HG03439 (cell line): Measurements from ENCODE around the gene ZCCHC17.
"Not testable (repeated sequence)": the region's sequence is repeated elsewhere in the genome, so short reads cannot be mapped to it uniquely, and the experiment has no call there.

Source experiments
- ATAC-seq: cut with Tn5 transposase; IDR thresholded peaks from one replicate; pipeline ENCODE4 v1.9.1; 2021; ENCODE audit warnings: mild to moderate bottlenecking, moderate library complexity; ENCODE audit not compliant: unreplicated experiment

Gene ZCCHC17

GRCh38 chr1:31368611-31369107 lies 71.8 kb downstream of the ZCCHC17 start:
- no peak for ATAC-seq

DNA sequence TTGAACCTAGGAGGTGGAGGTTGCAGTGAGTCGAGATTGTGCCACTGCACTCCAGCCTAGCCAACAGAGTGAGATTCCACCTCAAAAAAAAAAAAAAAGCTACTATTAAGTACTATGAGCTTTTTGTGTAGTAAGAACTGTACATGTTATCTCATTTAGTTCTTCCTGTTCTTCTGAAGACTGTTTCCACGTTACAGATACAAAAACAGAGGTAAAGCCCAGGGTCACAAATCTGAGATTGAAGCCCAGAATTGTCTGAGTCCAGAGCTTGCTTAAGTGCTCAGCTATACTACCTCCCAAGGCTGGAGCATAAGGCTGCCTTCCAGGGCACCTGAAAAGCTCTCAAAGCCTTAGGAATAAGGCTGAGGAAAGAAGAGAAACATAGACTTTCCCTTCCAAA lies 73.2 kb downstream of the ZCCHC17 start:
- no peak for ATAC-seq

DNA sequence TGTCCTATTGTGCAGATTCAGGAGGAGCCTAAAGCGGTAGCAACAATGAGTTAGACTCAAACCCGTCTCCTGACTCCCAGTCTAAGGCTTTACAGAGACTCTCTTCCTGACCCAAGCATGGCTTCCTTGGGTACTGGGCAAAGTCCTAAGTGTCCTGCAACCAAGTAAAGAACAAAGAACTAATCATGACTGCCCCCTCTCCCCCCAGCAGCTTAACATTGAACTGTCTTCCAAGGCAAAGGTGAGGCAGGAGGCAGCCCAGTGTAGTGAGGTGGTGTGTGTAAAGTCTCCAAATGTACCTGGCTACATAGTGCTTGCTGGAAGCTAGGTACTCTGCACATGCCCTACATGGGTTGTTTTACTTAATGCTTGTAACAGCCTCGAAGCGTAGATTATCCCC lies 73.7 kb downstream of the ZCCHC17 start:
- ATAC-seq = no peak

- ATAC-seq = no peak
Observed at GRCh38 chr1:31371121-31371959, 74.5 kb downstream of the ZCCHC17 start.

- ATAC-seq = no peak
Observed at GRCh38 chr1:31372051-31372450, 75.2 kb downstream of the ZCCHC17 start.

- ATAC-seq = no peak
Observed at GRCh38 chr1:31372751-31373055, 75.9 kb downstream of the ZCCHC17 start.

DNA sequence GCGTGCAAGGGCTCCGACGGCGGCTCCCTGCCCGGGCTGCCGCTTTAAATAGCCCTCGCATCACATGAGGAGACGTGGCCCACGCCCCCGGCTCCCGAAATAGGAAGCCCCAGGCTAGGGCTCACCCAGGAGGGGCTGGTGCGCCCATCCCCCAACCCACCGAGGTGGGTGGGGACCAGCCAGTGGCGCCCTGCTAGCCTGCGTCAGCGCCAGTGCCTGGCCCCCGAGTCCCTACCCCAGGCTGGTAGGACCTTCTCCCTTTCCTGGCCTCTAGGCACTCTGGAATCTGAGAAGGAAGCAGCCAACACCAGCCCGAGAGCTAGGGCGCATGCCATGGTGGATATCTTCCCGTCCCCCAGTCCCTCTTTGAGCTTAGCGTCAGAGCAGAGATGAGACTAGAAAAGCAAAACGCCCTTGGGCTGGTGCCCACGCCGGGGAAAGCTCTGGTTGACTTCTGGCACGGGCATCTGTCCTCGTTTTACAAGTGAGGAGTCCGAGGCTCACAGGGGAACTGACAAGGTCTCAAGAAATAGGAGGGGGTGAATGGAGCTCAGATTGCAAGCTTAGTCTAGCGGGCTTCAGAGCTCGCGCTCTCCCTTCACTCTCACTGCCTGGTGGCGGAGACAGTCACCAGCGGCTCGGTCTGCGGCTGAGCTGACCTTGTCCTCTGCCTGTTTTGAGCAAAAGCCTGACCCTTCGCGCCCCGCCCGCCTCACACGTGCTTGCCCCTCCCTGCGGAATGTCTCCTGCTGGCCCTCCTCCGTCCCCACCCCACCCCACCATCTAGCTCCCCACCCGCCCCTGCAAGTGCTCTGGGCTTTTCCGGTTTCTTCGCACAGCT lies 76.4 kb downstream of the ZCCHC17 start, which contains the start of gene FABP3:
TSS of gene FABP3 (minus strand) at position 21 of the 841 bp plus-strand sequence. CDS start 62 bp downstream, outside the sequence.
- no peak for ATAC-seq

DNA sequence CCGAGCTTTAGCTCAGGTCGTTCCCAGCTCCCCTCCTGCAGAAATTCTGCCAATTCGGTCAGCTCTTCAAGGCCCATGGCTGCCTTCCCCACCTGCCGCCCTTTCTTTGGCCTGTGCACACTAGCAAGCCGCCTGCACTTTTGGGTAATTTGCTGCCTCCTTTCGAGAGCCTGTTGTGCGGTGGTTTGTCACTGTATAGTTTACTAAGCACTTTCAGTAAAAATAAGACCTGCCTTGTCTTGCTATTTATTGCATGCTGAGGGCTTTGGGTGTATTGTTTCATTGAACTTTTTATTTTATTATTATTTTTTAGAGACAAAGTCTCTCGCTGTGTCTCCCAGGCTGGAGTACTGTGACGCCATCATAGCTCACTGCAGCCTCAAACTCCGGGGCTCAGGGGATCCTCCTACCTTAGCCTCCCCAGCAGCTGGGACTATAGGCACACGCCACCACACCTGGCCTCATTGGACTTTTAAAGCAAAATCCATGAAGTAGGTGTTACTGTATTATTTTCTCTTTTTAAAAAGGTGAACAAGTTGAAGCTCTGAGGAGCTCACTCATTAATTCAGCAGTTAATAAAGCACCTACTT lies 77.2 kb downstream of the ZCCHC17 start:
- no peak for ATAC-seq

GRCh38 chr1:31374511-31375196 lies 77.8 kb downstream of the ZCCHC17 start:
- ATAC-seq = no peak

GRCh38 chr1:31376375-31377134 lies 79.7 kb downstream of the ZCCHC17 start:
- ATAC-seq = no peak

- no peak for ATAC-seq
Observed at GRCh38 chr1:31377364-31377863, 80.6 kb downstream of the ZCCHC17 start.

DNA sequence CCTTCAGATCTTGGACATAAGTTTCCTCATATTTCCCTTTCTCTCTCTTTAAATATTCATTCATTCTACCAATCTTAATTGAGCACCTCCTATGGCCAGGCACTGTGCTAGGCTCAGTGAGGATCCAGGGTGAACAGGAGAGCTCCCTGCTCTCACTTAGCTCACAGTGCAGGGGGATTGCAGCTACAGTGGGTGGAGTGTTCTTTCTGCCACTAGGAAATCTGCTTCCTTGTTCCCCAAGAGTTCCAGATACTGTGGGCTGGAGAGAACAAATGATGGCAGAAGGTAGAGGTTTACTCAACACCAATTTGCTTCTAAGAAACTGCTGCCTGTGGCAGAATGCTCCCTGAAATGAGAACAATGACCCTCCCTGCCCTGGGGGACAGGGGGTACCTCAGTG lies 81.2 kb downstream of the ZCCHC17 start:
- no peak for ATAC-seq

- ATAC-seq = no peak
Observed at GRCh38 chr1:31380181-31380580, 83.3 kb downstream of the ZCCHC17 start.

GRCh38 chr1:31381394-31382294 lies 84.8 kb downstream of the ZCCHC17 start:
- ATAC-seq = no peak

DNA sequence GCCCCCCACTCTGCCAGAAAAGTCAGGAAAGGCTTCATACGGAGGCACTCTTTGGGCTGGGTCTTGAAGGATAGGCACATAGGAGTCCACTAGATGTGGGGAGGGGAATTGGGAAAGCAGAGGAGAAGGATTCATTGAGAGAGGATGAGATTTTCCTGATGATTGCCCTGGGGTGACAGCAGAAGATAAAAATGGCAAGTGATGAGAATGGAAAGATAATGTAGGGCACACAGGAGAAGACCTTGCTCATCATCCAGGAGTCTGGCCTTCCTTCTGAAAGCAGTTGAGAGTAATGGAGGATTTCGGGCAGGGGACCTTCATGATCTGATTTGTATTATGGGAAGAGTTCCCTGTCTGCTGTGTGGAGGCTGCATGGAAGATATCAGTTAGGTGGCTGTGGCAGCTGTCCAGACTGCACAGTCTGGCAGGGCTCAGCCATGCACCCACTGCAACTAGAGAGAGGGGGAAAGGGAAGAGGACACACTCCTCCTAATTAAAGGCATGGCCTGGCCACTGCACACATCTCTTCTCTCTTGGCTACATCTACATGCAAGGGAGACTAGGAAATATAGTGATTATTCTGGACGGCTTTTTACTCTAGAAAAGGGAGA lies 85.7 kb downstream of the ZCCHC17 start:
- ATAC-seq = no peak

- ATAC-seq = no peak
Observed at GRCh38 chr1:31383967-31384366, 87.1 kb downstream of the ZCCHC17 start.

DNA sequence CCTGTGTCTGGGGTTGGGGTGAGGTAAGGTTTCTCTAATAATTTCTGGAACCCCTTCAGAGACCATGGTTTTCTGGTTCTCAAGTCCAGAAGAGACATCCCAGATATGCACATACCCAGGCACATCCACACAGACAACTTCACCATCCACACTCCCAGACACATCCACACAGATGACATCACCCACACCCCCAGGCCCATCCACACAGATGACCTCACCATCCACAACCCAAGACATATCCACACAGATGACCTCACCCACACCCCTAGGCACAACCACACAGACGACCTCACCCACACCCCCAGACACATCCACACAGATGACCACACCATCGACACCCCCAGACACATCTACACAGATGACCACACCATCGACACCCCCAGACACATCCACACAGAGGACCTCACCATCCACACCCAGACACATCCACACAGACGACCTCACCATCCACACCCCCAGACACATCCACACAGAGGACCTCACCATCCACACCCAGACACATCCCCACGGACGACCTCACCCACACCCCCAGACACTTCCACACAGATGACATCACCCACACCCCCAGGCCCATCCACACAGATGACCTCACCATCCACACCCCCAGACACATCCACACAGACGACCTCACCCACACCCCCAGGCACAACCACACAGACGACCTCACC lies 89.9 kb downstream of the ZCCHC17 start:
- ATAC-seq = not testable (repeated sequence)

DNA sequence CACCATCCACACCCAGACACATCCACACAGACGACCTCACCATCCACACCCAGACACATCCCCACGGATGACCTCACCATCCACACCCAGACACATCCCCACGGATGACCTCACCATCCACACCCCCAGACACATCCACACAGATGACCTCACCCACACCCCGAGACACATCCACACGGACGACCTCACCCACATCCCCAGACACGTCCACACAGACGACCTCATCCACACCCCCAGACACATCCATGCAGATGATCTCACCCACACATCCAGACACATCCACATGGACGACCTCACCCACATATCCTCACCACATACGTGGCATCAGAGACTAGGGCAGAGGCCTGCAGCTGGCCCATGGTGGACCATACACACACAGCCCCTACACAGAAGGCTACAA lies 90.8 kb downstream of the ZCCHC17 start:
- no peak for ATAC-seq
